Panc1 (cell line): Measurements from ENCODE around the gene MCF2L. TPM values are rescaled to one million over a fixed set of nuclear protein-coding genes. Genes with fewer than 3 reads are reported as not detected.
A peak's percentile ranks its signal among the peaks of the same experiment; 100 is the strongest.

ENCODE experiments used
- ATAC-seq: fragments of 200-7000 bp; cut with Tn5 transposase; 2 replicates; pipeline ENCODE4 v1.9.1; 2020; ENCODE audit warnings: mild to moderate bottlenecking, moderate library complexity
- BruUV-seq: library from RNA; stranded (reverse); fragments of 400-500 nt; replicated peaks from 2 replicates; lab custom pipeline; 2021; lab: Mats Ljungman, UMichigan
- CTCF ChIA-PET: fragments of 300-600 bp; sonication (Branson Sonifier 250); formaldehyde crosslinking; loops from one replicate; lab custom pipeline; 2022; ENCODE audit warnings: antibody characterized with exemption; lab: Charles Lee
- POLR2A ChIA-PET: fragments of 300-600 bp; sonication (Branson Sonifier 250); formaldehyde crosslinking; loops from one replicate; lab custom pipeline; 2022; ENCODE audit warnings: antibody characterized with exemption; lab: Charles Lee
- DNase-seq: peaks from one replicate; pipeline ENCODE4 v3.0.0-alpha.2; 2010; ENCODE audit warnings: low read depth, low spot score
- H3K27ac ChIP-seq: 2 replicates; pipeline ENCODE4 v1.5.1; 2011; ENCODE audit warnings: mild to moderate bottlenecking, low read length, inconsistent platforms
- H3K27me3 ChIP-seq: fragments of 200-500 bp; sonication (Bioruptor generic); 2 replicates; pipeline ENCODE4 v1.6.0; 2014; ENCODE audit warnings: low read length, inconsistent platforms; ENCODE audit not compliant: control insufficient read depth, insufficient read depth
- H3K36me3 ChIP-seq: fragments of 200-500 bp; sonication (Bioruptor generic); 2 replicates; pipeline ENCODE4 v1.5.1; 2014; ENCODE audit warnings: inconsistent platforms, mild to moderate bottlenecking, low read length, moderate library complexity; ENCODE audit not compliant: control insufficient read depth, insufficient read depth
- H3K4me1 ChIP-seq: 2 replicates; pipeline ENCODE4 v1.5.1; 2011; ENCODE audit warnings: inconsistent platforms, mild to moderate bottlenecking, low read length, moderate library complexity; ENCODE audit not compliant: control insufficient read depth, insufficient read depth
- H3K4me3 ChIP-seq, 2 experiments: 2 replicates each; pipeline ENCODE4 v1.5.1; 2011 to 2012; ENCODE audit warnings: low read depth in 2 of 2, low read length in 2 of 2, mild to moderate bottlenecking in 2 of 2, inconsistent platforms in 1 of 2, moderate library complexity in 1 of 2
- H3K9me3 ChIP-seq: fragments of 200-500 bp; sonication (Bioruptor generic); 2 replicates; pipeline ENCODE4 v1.5.1; 2014; ENCODE audit warnings: low read depth, mild to moderate bottlenecking, inconsistent platforms, low read length, moderate library complexity; ENCODE audit not compliant: control insufficient read depth, insufficient read depth
- POLR2AphosphoS5 ChIP-seq: IDR thresholded peaks from 2 replicates; pipeline ENCODE4 v1.6.1; 2012; ENCODE audit warnings: mild to moderate bottlenecking, low read depth, low read length, moderate library complexity
- SIN3A ChIP-seq: IDR thresholded peaks from 2 replicates; pipeline ENCODE4 v1.6.1; 2012; ENCODE audit warnings: low read depth, mild to moderate bottlenecking, low read length, moderate library complexity, borderline replicate concordance; ENCODE audit not compliant: insufficient read depth
- TCF7L2 ChIP-seq: IDR thresholded peaks from 2 replicates; pipeline ENCODE4 v1.6.1; 2011; ENCODE audit warnings: mild to moderate bottlenecking, low read depth, low read length, inconsistent platforms
- in situ Hi-C: cut with HindIII; loops from 2 replicates; pipeline ENCODE4 v1.10.0; 2016; ENCODE audit warnings: low sequenced_read_pairs, low pct_unique_long_range_greater_than_20kb
- intact Hi-C: fragments of 100-400 bp; cut with micrococcal nuclease; formaldehyde crosslinking; loops from one replicate; pipeline ENCODE4 v1.10.0; 2022; ENCODE audit not compliant: unreplicated experiment
- total RNA-seq: library from RNA; stranded (reverse); gene quantifications from one replicate; pipeline ENCODE4 v1.2.1, GENCODE V29; 2021; ENCODE audit not compliant: unreplicated experiment
- TF ChIP-seq, protein P1 (sequence below): fragments of 450-650 bp; IDR thresholded peaks from 2 replicates; pipeline ENCODE4 v1.5.1; 2017; ENCODE audit warnings: mild to moderate bottlenecking
- TF ChIP-seq, protein P2 (sequence below), 2 experiments: IDR thresholded peaks; 2 replicates each; pipeline ENCODE4 v1.6.1; 2011 to 2012; ENCODE audit warnings: low read depth in 2 of 2, control low read depth in 1 of 2, low read length in 1 of 2, mild to moderate bottlenecking in 1 of 2, moderate library complexity in 1 of 2; ENCODE audit not compliant: insufficient read depth in 1 of 2

The MCF2L gene
- total RNA-seq, 1 experiment from 2014 or later = 0.57 TPM

GRCh38 chr13:112984954-112985802 lies 16.2 kb downstream of the MCF2L start:
- Histone ChIP-seq H3K27ac (no peak overlapping the region), H3K9me3 (no peaks in the 10 kb centered on the region), H3K4me1 (no peaks in the 10 kb centered on the region), H3K27me3 (no peaks in the 10 kb centered on the region), H3K36me3 (no peaks in the 10 kb centered on the region), H3K4me3 (no peak overlapping the region)
- no peak for TF ChIP-seq SIN3A
- TF ChIP-seq, protein P1, sequence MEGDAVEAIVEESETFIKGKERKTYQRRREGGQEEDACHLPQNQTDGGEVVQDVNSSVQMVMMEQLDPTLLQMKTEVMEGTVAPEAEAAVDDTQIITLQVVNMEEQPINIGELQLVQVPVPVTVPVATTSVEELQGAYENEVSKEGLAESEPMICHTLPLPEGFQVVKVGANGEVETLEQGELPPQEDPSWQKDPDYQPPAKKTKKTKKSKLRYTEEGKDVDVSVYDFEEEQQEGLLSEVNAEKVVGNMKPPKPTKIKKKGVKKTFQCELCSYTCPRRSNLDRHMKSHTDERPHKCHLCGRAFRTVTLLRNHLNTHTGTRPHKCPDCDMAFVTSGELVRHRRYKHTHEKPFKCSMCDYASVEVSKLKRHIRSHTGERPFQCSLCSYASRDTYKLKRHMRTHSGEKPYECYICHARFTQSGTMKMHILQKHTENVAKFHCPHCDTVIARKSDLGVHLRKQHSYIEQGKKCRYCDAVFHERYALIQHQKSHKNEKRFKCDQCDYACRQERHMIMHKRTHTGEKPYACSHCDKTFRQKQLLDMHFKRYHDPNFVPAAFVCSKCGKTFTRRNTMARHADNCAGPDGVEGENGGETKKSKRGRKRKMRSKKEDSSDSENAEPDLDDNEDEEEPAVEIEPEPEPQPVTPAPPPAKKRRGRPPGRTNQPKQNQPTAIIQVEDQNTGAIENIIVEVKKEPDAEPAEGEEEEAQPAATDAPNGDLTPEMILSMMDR = no peak
- TF ChIP-seq POLR2AphosphoS5 = no peak
- TF ChIP-seq TCF7L2 = no peak
- TF ChIP-seq, protein P2, sequence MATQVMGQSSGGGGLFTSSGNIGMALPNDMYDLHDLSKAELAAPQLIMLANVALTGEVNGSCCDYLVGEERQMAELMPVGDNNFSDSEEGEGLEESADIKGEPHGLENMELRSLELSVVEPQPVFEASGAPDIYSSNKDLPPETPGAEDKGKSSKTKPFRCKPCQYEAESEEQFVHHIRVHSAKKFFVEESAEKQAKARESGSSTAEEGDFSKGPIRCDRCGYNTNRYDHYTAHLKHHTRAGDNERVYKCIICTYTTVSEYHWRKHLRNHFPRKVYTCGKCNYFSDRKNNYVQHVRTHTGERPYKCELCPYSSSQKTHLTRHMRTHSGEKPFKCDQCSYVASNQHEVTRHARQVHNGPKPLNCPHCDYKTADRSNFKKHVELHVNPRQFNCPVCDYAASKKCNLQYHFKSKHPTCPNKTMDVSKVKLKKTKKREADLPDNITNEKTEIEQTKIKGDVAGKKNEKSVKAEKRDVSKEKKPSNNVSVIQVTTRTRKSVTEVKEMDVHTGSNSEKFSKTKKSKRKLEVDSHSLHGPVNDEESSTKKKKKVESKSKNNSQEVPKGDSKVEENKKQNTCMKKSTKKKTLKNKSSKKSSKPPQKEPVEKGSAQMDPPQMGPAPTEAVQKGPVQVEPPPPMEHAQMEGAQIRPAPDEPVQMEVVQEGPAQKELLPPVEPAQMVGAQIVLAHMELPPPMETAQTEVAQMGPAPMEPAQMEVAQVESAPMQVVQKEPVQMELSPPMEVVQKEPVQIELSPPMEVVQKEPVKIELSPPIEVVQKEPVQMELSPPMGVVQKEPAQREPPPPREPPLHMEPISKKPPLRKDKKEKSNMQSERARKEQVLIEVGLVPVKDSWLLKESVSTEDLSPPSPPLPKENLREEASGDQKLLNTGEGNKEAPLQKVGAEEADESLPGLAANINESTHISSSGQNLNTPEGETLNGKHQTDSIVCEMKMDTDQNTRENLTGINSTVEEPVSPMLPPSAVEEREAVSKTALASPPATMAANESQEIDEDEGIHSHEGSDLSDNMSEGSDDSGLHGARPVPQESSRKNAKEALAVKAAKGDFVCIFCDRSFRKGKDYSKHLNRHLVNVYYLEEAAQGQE (IDR thresholded peaks at IDR 0.05; ENCODE audit: insufficient read depth in 1 of 2, low read depth in 2 of 2, low read length in 1 of 2) = no peak
- POLR2A ChIA-PET = no interaction called here
- peak; percentile 41; the same call in 1 of the 2 replicates for ATAC-seq
- CTCF ChIA-PET = no interaction called here
- in situ Hi-C loops = no loop called here
- DNase-seq = no peak
- BruUV-seq = no TSS peak
- intact Hi-C loops = no loop called here

- Histone ChIP-seq H3K36me3 (no peaks in the 10 kb centered on the region), H3K4me3 (no peak overlapping the region), H3K4me1 (no peaks in the 10 kb centered on the region), H3K27me3 (no peaks in the 10 kb centered on the region), H3K27ac (no peak overlapping the region), H3K9me3 (no peaks in the 10 kb centered on the region)
- DNase-seq (no peak), ATAC-seq (no peak)
- CTCF ChIA-PET = no interaction called here
- in situ Hi-C loops (no loop called here), intact Hi-C loops (no loop called here)
- TF ChIP-seq, protein P1 = no peak
- TF ChIP-seq SIN3A (no peak), POLR2AphosphoS5 (no peak), TCF7L2 (no peak)
- TF ChIP-seq, protein P2 (IDR thresholded peaks at IDR 0.05; ENCODE audit: insufficient read depth in 1 of 2, low read depth in 2 of 2, low read length in 1 of 2) = no peak
- BruUV-seq = no TSS peak
- POLR2A ChIA-PET = no interaction called here
These were observed 16.9 kb downstream of the MCF2L start for GRCh38 chr13:112985803-112986408.
